Activated T-cell treated with anti-CD3 and anti-CD28 coated beads for 48 hours (primary cell): Measurements from ENCODE around the gene SNCA.

Experiments
- DNase-seq: peaks from one replicate; pipeline ENCODE4 v3.0.0-alpha.2; 2020; ENCODE audit warnings: low read depth

The SNCA gene

DNA sequence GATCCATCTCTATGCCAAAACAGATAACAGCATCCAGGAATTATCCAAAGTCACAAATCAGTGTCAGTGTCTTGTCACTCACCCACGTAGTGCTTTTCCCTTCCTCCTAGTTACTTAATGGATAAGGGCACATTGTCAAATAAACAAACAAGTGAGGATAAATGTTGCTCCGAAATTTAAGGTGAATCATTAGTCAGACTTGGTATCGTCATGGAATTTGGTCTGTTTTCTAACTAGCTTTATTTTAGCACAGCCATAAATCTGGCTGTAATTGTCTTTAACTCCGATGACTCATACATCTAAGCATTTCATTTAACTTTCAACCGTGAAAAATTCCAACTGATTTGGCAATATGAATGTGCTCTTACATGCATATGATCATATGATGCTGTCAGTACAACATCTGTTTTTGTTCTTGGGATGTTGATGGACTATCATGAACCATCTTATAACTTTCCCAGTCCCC is 83.3 kb downstream of the SNCA start:
- DNase-seq = no peak

- DNase-seq = no peak
These were observed 83.9 kb downstream of the SNCA start for GRCh38 chr4:89752932-89753598.

- no peak for DNase-seq
These were observed 85.5 kb downstream of the SNCA start for GRCh38 chr4:89751416-89751815.

DNA sequence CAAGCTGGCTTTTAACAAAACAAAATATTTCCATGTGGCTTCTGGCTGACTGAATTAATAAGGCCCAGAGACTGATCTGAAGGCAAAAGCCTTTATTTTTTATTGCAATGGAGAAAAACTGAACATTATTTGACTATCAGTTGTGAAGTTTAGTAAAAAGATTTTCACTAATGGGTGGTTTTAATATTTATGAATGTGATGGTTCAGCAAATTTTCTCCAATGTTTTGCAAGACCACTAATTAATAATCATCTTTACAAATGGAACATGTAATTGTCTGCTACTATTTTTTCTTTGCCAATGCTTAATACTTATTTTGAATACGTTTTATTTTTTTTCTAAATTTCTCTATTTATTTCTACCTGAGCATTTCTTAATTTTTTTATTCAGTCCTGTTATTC is 90.6 kb downstream of the SNCA start:
- no peak for DNase-seq

DNA sequence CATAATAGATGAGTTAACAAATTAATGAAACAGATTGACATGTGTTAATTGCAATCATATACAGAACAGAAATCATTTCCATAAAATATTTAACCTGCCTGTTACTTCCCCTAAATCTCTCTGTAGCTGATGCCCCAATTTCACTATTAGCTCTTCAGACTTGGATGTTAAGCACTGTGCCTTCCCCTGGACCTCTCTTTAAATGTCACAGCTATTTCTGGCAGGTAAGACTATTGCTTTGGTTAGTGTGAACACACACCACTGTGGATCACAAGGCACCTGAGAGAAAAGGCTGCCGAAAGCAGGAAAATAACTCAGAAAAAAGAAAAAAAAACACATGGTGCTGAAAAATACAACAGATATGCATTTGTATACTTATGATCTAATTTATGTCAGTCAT is 91.3 kb downstream of the SNCA start:
- no peak for DNase-seq

DNA sequence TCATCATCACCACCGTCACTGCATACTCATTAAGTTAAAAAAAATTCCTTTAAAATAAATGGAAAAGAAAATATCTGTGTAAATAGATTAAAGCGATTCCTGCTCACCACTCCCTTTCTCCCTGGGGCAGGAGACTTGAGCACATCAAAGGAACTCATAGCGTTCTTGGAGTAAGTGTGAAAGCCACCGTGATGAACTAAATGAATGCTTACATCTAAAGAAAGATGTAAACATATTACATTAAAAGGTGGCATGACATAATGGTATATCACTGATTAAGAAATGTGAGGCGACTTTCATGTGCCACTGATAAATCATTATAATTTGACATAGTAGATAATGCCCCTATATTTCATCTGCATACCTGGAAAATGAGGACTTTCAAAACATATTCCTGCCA is 92.0 kb downstream of the SNCA start:
- no peak for DNase-seq

- DNase-seq = no peak
These were observed 95.2 kb downstream of the SNCA start for GRCh38 chr4:89741768-89742167.

DNA sequence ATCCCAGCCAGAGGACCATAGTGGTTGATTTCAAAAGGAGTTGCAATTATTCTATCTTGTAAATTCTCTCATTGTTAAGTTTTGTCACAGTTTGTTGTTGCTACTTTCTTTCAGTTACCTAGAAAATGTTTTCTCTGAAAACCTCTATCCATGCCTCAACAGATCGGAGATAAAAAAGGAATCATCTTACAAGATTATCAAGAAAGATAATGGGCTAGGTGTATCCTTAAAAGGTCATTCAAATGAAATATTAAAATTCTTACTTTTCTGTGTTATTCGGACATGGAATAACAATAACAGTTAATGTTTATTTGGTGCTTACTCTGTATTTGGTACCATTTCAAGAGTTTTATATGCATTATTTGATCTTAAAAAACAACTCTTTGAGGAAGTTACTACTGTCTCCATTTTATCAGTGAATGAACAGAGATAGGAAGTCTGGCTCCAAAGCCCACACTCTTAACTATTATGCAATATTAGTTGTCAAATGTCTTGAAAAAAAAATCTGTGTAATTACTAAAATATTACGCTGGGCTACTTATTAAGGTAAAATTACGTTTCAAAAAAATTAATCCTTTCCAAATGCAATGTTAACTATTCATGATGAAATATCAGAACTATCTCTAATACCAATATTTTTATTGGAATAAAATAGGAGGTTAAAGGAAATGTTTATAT is 97.5 kb downstream of the SNCA start:
- no peak for DNase-seq

- no peak for DNase-seq
These were observed 99.1 kb downstream of the SNCA start for GRCh38 chr4:89737888-89738287.

GRCh38 chr4:89733946-89734345 is 103.0 kb downstream of the SNCA start:
- no peak for DNase-seq

GRCh38 chr4:89727238-89727637 is 109.7 kb downstream of the SNCA start:
- DNase-seq = no peak

GRCh38 chr4:89725268-89725667 is 111.7 kb downstream of the SNCA start:
- DNase-seq = no peak

DNA sequence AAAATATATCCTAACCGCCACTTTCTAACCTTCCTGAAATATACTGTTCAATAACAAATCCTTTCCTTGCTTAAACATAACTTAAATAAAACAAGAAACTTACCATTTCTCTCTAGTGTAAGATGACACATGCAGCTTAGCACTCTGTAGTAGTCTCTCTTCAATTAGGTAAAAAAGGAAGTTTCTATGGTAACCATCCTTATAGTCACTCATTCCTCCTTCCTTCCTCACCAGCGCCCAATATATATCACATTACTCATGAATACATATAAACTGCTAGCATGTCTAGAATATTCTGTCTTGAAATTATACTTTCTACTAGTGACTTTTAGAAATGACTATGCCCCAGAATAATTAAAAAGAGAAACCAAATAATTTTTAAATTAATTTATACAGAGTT is 112.2 kb downstream of the SNCA start:
- DNase-seq = no peak

DNA sequence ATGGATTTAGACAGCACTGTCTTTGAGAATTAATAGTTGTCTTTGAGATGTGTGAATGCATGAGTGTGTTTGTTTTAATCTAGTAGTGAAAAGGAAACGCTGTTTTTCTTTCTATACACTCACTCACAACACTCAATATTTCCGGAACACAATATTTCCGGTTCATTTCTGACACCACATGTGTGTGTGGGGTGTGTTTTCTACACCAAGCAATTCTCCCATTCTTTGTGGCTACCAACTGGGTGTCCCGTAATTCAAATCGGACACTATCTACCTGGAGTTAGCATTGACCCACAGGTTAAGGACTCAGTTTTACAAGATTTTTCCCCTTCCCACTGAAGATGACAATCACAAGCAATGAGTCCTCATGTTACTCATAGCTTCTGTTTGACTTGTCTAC is 113.9 kb downstream of the SNCA start:
- no peak for DNase-seq

DNA sequence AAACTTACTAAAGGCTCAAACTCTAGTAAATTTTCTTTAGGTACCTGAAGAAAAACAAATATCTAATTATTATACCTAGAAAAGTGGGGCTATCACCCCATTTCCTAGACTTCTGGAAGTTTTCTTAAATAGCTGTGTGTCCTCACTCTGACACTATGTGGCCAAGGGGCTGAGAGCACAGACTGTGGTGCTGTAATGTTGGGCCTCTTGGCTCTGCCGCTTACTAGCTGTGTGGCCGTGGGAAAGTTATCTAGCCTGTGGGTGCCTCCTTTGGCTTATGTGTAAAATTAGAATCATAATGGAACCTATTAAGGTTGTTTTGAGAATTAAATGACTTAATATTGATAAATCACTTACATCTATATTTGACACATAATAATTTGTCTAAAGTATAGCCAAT is 114.4 kb downstream of the SNCA start:
- no peak for DNase-seq

- no peak for DNase-seq
These were observed 116.0 kb downstream of the SNCA start for GRCh38 chr4:89720981-89721380.

DNA sequence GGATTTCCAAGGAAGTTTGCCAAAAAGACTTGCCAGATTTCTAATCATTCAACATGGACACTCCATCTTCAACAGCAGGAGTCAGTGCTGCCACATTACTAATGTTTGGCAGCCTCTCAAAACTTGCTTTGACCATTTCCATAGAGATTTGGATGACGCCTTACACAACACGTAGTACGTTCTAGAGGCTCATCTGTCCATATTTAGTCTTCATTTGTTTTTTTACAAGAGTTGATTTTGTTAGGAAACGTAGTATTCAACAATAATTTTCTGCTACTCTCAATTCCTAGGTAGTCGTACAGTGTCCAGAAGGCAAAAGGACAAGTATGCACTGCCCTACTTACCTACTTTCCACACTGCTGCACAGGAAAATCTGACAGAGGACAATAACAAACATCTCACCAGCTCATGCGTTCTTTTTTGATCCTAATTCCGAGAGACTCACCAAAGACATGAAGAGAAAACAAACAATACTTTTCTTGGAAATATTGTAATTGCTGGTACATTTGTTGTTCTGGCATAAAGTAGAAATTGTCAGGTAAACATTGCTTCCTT is 117.3 kb downstream of the SNCA start:
- no peak for DNase-seq

GRCh38 chr4:89716893-89717292 is 120.1 kb downstream of the SNCA start:
- no peak for DNase-seq

DNA sequence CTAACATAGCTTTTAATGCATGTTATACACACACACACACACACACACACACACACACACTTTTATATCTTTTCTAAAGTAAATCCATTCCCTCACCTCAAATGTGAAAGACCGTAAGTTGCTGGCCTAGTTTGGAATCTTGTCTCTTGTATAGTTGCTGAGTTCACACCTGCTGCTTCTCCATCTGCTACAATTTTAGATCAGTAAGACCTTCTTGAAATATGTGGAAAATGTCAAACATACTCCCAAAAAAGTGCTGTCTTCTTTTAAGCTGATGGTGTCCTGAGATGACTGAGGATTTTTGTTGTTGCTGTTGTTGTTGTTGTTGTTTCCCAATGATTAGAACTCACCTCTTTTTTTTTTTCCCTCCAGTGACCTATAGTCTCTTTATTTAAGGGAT is 121.3 kb downstream of the SNCA start:
- no peak for DNase-seq

DNA sequence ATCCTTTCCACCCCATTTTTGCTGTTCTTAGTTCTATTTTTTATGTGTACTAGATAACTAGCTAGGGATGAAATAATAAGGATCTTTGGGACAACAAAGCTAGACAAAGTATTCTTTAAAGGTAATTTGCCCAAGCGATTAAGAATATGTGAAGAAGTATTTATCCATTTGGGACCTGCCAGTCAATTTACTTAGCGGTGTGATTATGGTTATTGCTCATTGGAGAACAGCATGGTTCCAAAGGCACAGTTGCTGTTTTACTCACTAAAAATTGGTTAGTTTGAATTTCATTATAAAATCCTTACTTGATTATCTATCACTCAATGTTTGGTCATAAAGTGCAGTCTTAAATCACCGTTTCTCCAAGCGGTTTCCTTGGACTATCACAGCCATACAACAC is 124.1 kb downstream of the SNCA start:
- DNase-seq = no peak

GRCh38 chr4:89712141-89712540 is 124.8 kb downstream of the SNCA start:
- no peak for DNase-seq

GRCh38 chr4:89708903-89709421 is 128.0 kb downstream of the SNCA start:
- DNase-seq = no peak

DNA sequence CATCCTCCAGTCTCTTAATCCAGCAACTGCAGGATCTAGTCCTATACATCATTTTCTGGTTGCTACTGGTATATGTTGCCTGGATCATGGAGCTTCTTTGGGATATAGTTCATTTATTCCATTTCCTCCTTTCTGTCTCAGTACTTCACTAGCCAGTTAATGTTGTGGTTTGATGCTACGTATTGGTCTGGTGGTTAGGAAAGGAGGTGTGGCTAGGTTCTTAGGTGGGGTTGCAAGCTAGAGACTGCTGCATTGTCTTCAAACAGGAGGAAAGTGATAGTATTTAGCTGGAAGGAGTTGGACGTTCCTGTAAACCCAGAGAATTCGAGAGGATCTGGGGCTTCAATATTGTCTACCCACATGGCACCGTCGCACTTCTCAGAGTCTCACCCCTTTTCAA is 129.5 kb downstream of the SNCA start:
- DNase-seq = no peak
